H1 (cell line): ENCODE results near the gene MT1X. TPM values are rescaled to one million over a fixed set of nuclear protein-coding genes. Genes with fewer than 3 reads are reported as not detected.

Source experiments
- BACH1 ChIP-seq: IDR thresholded peaks from 2 replicates; pipeline ENCODE4 v1.6.1; 2012; ENCODE audit warnings: low read length, improper control_type of control experiment
- CHD1 ChIP-seq: IDR thresholded peaks from 2 replicates; pipeline ENCODE4 v1.6.1; 2012; ENCODE audit warnings: low read depth, low read length, improper control_type of control experiment
- EGR1 ChIP-seq: IDR thresholded peaks from 2 replicates; pipeline ENCODE4 v1.6.1; 2011; ENCODE audit warnings: low read depth, low read length, borderline replicate concordance
- FOSL1 ChIP-seq: IDR thresholded peaks from 2 replicates; pipeline ENCODE4 v1.6.1; 2011; ENCODE audit warnings: mild to moderate bottlenecking, low read depth, low read length, moderate library complexity; ENCODE audit not compliant: insufficient read depth
- JUN ChIP-seq: IDR thresholded peaks from 2 replicates; pipeline ENCODE4 v1.6.1; 2011; ENCODE audit warnings: low read depth, mild to moderate bottlenecking, improper control_type of control experiment, low read length
- KDM1A ChIP-seq: fragments of 200-600, 300-600 bp; sonication (generic); IDR thresholded peaks from 2 replicates; pipeline ENCODE4 v1.7.1; 2016; ENCODE audit warnings: mild to moderate bottlenecking, low read length, borderline replicate concordance
- KDM5A ChIP-seq: fragments of 200-600 bp; IDR thresholded peaks from 2 replicates; pipeline ENCODE4 v1.7.1; 2012; ENCODE audit warnings: mild to moderate bottlenecking, low read length, inconsistent platforms, mixed read lengths
- POU5F1 ChIP-seq: IDR thresholded peaks from 2 replicates; pipeline ENCODE4 v1.6.1; 2011; ENCODE audit warnings: low read depth, mild to moderate bottlenecking, low read length, moderate library complexity
- polyA plus RNA-seq, 7 experiments: library from polyadenylated mRNA; depleted of rRNA in 3 of 7; stranded (reverse) in 5 of 7; unstranded in 2 of 7; fragments of >200 nt in 5 of 7; fragments of 200-250 nt in 2 of 7; gene quantifications; 1 replicate in 5 of 7; 2 replicates in 1 of 7; 4 replicates in 1 of 7; pipeline versions ENCODE4 v1.2.1 to v1.2.3, GENCODE V29; 2011 to 2013; ENCODE audit warnings: missing spikeins in 2 of 7, mixed read lengths in 2 of 7
- total RNA-seq: library from RNA; stranded (reverse); fragmentation: NEBNext Ultra II Directional; extraction: Animal tissue kit (Norgen Biotek cat#: 25700); gene quantifications from 2 replicates; pipeline ENCODE4 v1.2.1, GENCODE V29; 2021
- TF ChIP-seq, protein P1 (sequence below): fragments of 300-600 bp; sonication (generic); IDR thresholded peaks from 2 replicates; pipeline ENCODE4 v1.7.1; 2012; ENCODE audit warnings: low read length, moderate library complexity, mild to moderate bottlenecking, inconsistent platforms; ENCODE audit not compliant: insufficient replicate concordance
- TF ChIP-seq, protein P2 (sequence below): IDR thresholded peaks from 2 replicates; pipeline ENCODE4 v1.6.1; 2012; ENCODE audit warnings: low read length, inconsistent platforms

The MT1X gene
- total and polyA plus RNA-seq, 2 of the 8 experiments (the other 6 are each of a cell fraction or from before 2014, with no cell fraction given): 52.4 to 1,060 TPM

DNA sequence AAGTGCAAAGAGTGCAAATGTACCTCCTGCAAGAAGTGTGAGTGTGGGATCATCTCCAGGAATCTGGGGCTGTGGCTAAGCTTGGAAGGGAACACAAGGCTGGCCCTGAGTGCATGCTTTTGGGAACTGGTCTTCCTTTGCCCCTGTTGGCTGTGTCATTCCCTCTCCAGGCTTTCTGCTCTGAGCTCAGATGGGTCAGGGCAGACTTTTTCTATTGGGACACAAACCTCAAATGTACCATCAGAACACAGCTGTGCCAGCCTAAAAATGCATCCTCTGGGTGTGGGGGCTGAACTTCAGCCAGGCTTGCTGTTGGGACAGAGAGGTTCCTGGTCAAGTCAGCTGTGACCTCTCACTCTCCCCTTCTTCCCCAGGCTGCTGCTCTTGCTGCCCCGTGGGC is 29.7 kb upstream of the MT1X start (continued):
- TF ChIP-seq, protein P1, sequence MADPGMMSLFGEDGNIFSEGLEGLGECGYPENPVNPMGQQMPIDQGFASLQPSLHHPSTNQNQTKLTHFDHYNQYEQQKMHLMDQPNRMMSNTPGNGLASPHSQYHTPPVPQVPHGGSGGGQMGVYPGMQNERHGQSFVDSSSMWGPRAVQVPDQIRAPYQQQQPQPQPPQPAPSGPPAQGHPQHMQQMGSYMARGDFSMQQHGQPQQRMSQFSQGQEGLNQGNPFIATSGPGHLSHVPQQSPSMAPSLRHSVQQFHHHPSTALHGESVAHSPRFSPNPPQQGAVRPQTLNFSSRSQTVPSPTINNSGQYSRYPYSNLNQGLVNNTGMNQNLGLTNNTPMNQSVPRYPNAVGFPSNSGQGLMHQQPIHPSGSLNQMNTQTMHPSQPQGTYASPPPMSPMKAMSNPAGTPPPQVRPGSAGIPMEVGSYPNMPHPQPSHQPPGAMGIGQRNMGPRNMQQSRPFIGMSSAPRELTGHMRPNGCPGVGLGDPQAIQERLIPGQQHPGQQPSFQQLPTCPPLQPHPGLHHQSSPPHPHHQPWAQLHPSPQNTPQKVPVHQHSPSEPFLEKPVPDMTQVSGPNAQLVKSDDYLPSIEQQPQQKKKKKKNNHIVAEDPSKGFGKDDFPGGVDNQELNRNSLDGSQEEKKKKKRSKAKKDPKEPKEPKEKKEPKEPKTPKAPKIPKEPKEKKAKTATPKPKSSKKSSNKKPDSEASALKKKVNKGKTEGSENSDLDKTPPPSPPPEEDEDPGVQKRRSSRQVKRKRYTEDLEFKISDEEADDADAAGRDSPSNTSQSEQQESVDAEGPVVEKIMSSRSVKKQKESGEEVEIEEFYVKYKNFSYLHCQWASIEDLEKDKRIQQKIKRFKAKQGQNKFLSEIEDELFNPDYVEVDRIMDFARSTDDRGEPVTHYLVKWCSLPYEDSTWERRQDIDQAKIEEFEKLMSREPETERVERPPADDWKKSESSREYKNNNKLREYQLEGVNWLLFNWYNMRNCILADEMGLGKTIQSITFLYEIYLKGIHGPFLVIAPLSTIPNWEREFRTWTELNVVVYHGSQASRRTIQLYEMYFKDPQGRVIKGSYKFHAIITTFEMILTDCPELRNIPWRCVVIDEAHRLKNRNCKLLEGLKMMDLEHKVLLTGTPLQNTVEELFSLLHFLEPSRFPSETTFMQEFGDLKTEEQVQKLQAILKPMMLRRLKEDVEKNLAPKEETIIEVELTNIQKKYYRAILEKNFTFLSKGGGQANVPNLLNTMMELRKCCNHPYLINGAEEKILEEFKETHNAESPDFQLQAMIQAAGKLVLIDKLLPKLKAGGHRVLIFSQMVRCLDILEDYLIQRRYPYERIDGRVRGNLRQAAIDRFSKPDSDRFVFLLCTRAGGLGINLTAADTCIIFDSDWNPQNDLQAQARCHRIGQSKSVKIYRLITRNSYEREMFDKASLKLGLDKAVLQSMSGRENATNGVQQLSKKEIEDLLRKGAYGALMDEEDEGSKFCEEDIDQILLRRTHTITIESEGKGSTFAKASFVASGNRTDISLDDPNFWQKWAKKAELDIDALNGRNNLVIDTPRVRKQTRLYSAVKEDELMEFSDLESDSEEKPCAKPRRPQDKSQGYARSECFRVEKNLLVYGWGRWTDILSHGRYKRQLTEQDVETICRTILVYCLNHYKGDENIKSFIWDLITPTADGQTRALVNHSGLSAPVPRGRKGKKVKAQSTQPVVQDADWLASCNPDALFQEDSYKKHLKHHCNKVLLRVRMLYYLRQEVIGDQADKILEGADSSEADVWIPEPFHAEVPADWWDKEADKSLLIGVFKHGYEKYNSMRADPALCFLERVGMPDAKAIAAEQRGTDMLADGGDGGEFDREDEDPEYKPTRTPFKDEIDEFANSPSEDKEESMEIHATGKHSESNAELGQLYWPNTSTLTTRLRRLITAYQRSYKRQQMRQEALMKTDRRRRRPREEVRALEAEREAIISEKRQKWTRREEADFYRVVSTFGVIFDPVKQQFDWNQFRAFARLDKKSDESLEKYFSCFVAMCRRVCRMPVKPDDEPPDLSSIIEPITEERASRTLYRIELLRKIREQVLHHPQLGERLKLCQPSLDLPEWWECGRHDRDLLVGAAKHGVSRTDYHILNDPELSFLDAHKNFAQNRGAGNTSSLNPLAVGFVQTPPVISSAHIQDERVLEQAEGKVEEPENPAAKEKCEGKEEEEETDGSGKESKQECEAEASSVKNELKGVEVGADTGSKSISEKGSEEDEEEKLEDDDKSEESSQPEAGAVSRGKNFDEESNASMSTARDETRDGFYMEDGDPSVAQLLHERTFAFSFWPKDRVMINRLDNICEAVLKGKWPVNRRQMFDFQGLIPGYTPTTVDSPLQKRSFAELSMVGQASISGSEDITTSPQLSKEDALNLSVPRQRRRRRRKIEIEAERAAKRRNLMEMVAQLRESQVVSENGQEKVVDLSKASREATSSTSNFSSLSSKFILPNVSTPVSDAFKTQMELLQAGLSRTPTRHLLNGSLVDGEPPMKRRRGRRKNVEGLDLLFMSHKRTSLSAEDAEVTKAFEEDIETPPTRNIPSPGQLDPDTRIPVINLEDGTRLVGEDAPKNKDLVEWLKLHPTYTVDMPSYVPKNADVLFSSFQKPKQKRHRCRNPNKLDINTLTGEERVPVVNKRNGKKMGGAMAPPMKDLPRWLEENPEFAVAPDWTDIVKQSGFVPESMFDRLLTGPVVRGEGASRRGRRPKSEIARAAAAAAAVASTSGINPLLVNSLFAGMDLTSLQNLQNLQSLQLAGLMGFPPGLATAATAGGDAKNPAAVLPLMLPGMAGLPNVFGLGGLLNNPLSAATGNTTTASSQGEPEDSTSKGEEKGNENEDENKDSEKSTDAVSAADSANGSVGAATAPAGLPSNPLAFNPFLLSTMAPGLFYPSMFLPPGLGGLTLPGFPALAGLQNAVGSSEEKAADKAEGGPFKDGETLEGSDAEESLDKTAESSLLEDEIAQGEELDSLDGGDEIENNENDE: no peak
- no peak for TF ChIP-seq FOSL1
- no peak for TF ChIP-seq KDM5A
- TF ChIP-seq EGR1: no peak
- no peak for TF ChIP-seq BACH1
- no peak for TF ChIP-seq KDM1A
- TF ChIP-seq, protein P2, sequence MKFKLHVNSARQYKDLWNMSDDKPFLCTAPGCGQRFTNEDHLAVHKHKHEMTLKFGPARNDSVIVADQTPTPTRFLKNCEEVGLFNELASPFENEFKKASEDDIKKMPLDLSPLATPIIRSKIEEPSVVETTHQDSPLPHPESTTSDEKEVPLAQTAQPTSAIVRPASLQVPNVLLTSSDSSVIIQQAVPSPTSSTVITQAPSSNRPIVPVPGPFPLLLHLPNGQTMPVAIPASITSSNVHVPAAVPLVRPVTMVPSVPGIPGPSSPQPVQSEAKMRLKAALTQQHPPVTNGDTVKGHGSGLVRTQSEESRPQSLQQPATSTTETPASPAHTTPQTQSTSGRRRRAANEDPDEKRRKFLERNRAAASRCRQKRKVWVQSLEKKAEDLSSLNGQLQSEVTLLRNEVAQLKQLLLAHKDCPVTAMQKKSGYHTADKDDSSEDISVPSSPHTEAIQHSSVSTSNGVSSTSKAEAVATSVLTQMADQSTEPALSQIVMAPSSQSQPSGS: no peak
- no peak for TF ChIP-seq JUN
- no peak for TF ChIP-seq POU5F1
- no peak for TF ChIP-seq CHD1
